H1 (cell line): Measurements from ENCODE around the gene TDRD1. TPM values are rescaled to one million over a fixed set of nuclear protein-coding genes. Genes with fewer than 3 reads are reported as not detected.

ENCODE experiments used
- CTCF ChIA-PET: fragments of 300-600 bp; sonication (Branson Sonifier 250); formaldehyde crosslinking; loops from one replicate; lab custom pipeline; 2021; ENCODE audit not compliant: partially characterized antibody; lab: Charles Lee
- POLR2A ChIA-PET: fragments of 300-600 bp; sonication (Branson Sonifier 250); formaldehyde crosslinking; loops from one replicate; lab custom pipeline; 2021; ENCODE audit warnings: inconsistent platforms; ENCODE audit not compliant: partially characterized antibody; lab: Charles Lee
- DNase-seq, 2 experiments: peaks; one replicate each; pipeline versions ENCODE4 v3.0.0 to v3.0.0-alpha.2; 2010 to 2022; ENCODE audit warnings: low spot score in 2 of 2, low read depth in 1 of 2, mixed read lengths in 1 of 2
- FAIRE-seq: peaks from 2 replicates; lab custom pipeline; 2011; peaks lifted over from hg19 to GRCh38; lab: Jason Lieb, UNC
- H2AFZ ChIP-seq: 2 replicates; pipeline ENCODE4 v1.8.1; 2012; ENCODE audit warnings: low read length, inconsistent platforms
- H2AK5ac ChIP-seq: 2 replicates; pipeline ENCODE4 v1.6.1; 2013; ENCODE audit warnings: low read depth, low read length
- H2BK120ac ChIP-seq: replicated peaks from 2 replicates; pipeline ENCODE3; 2013; ENCODE audit warnings: low read depth, low read length, inconsistent platforms
- H2BK12ac ChIP-seq: 2 replicates; pipeline ENCODE4 v1.6.1; 2013; ENCODE audit warnings: low read depth, low read length
- H2BK15ac ChIP-seq: 2 replicates; pipeline ENCODE4 v1.6.1; 2013; ENCODE audit warnings: low read length
- H2BK20ac ChIP-seq: 2 replicates; pipeline ENCODE4 v1.6.1; 2013; ENCODE audit warnings: low read length
- H2BK5ac ChIP-seq: 2 replicates; pipeline ENCODE4 v1.6.1; 2013; ENCODE audit warnings: low read depth, low read length
- H3K14ac ChIP-seq: 2 replicates; pipeline ENCODE4 v1.6.1; 2013; ENCODE audit warnings: inconsistent platforms; ENCODE audit not compliant: insufficient read length
- H3K18ac ChIP-seq: 2 replicates; pipeline ENCODE4 v1.6.1; 2013; ENCODE audit warnings: low read length; ENCODE audit errors: extremely low read depth
- H3K23ac ChIP-seq: 2 replicates; pipeline ENCODE4 v1.6.1; 2013; ENCODE audit warnings: inconsistent platforms; ENCODE audit not compliant: insufficient read length
- H3K23me2 ChIP-seq: 2 replicates; pipeline ENCODE4 v1.6.1; 2013; ENCODE audit warnings: low read depth, low read length
- H3K27ac ChIP-seq: 2 replicates; pipeline ENCODE4 v1.6.1; 2011; ENCODE audit warnings: low read depth, low read length, inconsistent platforms
- H3K27me3 ChIP-seq, 4 experiments: replicated peaks in 1 of 4; 1 replicate in 1 of 4; 2 replicates in 3 of 4; pipeline versions ENCODE4 v1.6.1 to v1.8.1; 2011 to 2013; ENCODE audit warnings: low read length in 3 of 4, mild to moderate bottlenecking in 3 of 4, inconsistent platforms in 2 of 4, mixed read lengths in 2 of 4, moderate library complexity in 1 of 4; ENCODE audit not compliant: control insufficient read depth in 3 of 4, insufficient read depth in 3 of 4; ENCODE audit errors: extremely low read depth in 1 of 4
- H3K36me3 ChIP-seq, 4 experiments: 2 replicates each; pipeline versions ENCODE4 v1.6.1 to v1.8.1; 2011 to 2013; ENCODE audit warnings: mild to moderate bottlenecking in 4 of 4, low read length in 3 of 4, moderate library complexity in 2 of 4, control low read depth in 1 of 4, inconsistent platforms in 1 of 4; ENCODE audit not compliant: insufficient read depth in 4 of 4, control insufficient read depth in 2 of 4
- H3K4ac ChIP-seq: replicated peaks from 2 replicates; pipeline ENCODE3; 2013; ENCODE audit warnings: low read length, low read depth, mixed read lengths, inconsistent platforms; ENCODE audit not compliant: insufficient read length
- H3K4me1 ChIP-seq, 4 experiments: replicated peaks in 1 of 4; 1 replicate in 1 of 4; 2 replicates in 3 of 4; pipeline versions ENCODE4 v1.6.1 to v1.8.1; 2011 to 2013; ENCODE audit warnings: low read length in 3 of 4, inconsistent platforms in 2 of 4, mixed read lengths in 1 of 4; ENCODE audit not compliant: insufficient read depth in 4 of 4, control insufficient read depth in 3 of 4
- H3K4me2 ChIP-seq, 2 experiments: 2 replicates each; pipeline versions ENCODE4 v1.6.1 to v1.8.1; 2011 to 2013; ENCODE audit warnings: low read depth in 2 of 2, low read length in 2 of 2, control low read depth in 1 of 2, inconsistent platforms in 1 of 2, mild to moderate bottlenecking in 1 of 2; ENCODE audit not compliant: insufficient read depth in 1 of 2
- H3K4me3 ChIP-seq, 4 experiments: fragments of 200-600, 300-600 bp in 1 of 4; sonication (generic), shearing (Covaris generic), sonication (Bioruptor Twin) in 1 of 4; 2 replicates each; pipeline versions ENCODE4 v1.5.1 to v1.8.1; 2011 to 2016; ENCODE audit warnings: low read length in 4 of 4, low read depth in 3 of 4, control low read depth in 2 of 4, inconsistent platforms in 2 of 4, mild to moderate bottlenecking in 2 of 4, mixed read lengths in 1 of 4, moderate library complexity in 1 of 4; ENCODE audit not compliant: insufficient read depth in 2 of 4; ENCODE audit errors: extremely low read depth in 1 of 4
- H3K56ac ChIP-seq: replicated peaks from 2 replicates; pipeline ENCODE3; 2013; ENCODE audit warnings: low read depth, mild to moderate bottlenecking, mixed read lengths, low read length, inconsistent platforms; ENCODE audit not compliant: insufficient read length
- H3K79me1 ChIP-seq: 2 replicates; pipeline ENCODE4 v1.6.1; 2013; ENCODE audit warnings: low read depth, low read length, control low read depth
- H3K79me2 ChIP-seq, 2 experiments: 2 replicates each; pipeline versions ENCODE4 v1.6.1 to v1.8.1; 2012 to 2013; ENCODE audit warnings: low read length in 2 of 2, mild to moderate bottlenecking in 2 of 2, inconsistent platforms in 1 of 2; ENCODE audit not compliant: insufficient read depth in 2 of 2, control insufficient read depth in 1 of 2
- H3K9ac ChIP-seq, 4 experiments: replicated peaks in 1 of 4; 1 replicate in 1 of 4; 2 replicates in 3 of 4; pipeline versions ENCODE4 v1.6.1 to v1.8.1; 2011 to 2013; ENCODE audit warnings: low read depth in 3 of 4, low read length in 3 of 4, control low read depth in 2 of 4, mild to moderate bottlenecking in 2 of 4, moderate library complexity in 2 of 4, inconsistent platforms in 1 of 4; ENCODE audit errors: extremely low read depth in 1 of 4
- H3K9me3 ChIP-seq, 2 experiments: 2 replicates each; pipeline versions ENCODE4 v1.6.1 to v1.8.1; 2012 to 2013; ENCODE audit warnings: mild to moderate bottlenecking in 2 of 2, moderate library complexity in 2 of 2, control low read depth in 1 of 2, inconsistent platforms in 1 of 2, low read depth in 1 of 2, low read length in 1 of 2, mixed read lengths in 1 of 2; ENCODE audit not compliant: insufficient read depth in 2 of 2
- H4K20me1 ChIP-seq, 2 experiments: replicated peaks in 1 of 2; 2 replicates each; pipeline versions ENCODE3 to v1.8.1; 2011 to 2013; ENCODE audit warnings: inconsistent platforms in 2 of 2, low read length in 2 of 2, mild to moderate bottlenecking in 1 of 2; ENCODE audit not compliant: insufficient read depth in 2 of 2, control insufficient read depth in 1 of 2
- H4K5ac ChIP-seq: 2 replicates; pipeline ENCODE4 v1.6.1; 2013; ENCODE audit warnings: low read length, low read depth, mixed read lengths, inconsistent platforms; ENCODE audit not compliant: insufficient read length
- H4K8ac ChIP-seq: 2 replicates; pipeline ENCODE4 v1.8.0; 2013; ENCODE audit warnings: mild to moderate bottlenecking, moderate library complexity, low read length, inconsistent platforms; ENCODE audit not compliant: insufficient read depth; ENCODE audit errors: extremely low read depth
- H4K91ac ChIP-seq: replicated peaks from 2 replicates; pipeline ENCODE3; 2013; ENCODE audit warnings: low read length, mixed read lengths, inconsistent platforms; ENCODE audit not compliant: insufficient read length
- HDAC6 ChIP-seq: IDR thresholded peaks from one replicate; pipeline ENCODE4 v1.7.1; 2012; ENCODE audit warnings: low read depth, mild to moderate bottlenecking, inconsistent platforms, low read length, moderate library complexity
- WGBS, 2 experiments: shearing (Covaris generic) in 1 of 2; methylation state at CpG; one replicate each; pipeline versions ENCODE4 v1.1.6 to v1.1.7; 2013 to 2015; ENCODE audit warnings: low lambda C conversion rate in 2 of 2, mixed read lengths in 2 of 2, inconsistent platforms in 1 of 2, low coverage in 1 of 2, missing lambda C conversion rate in 1 of 2; ENCODE audit not compliant: insufficient replicate concordance in 2 of 2, insufficient coverage in 1 of 2, insufficient read length in 1 of 2; ENCODE audit errors: extremely low coverage in 1 of 2, missing lambda C conversion rate in 1 of 2; 5-methylcytosine and 5-hydroxymethylcytosine counted together
- polyA plus RNA-seq, 7 experiments: library from polyadenylated mRNA; depleted of rRNA in 3 of 7; stranded (reverse) in 5 of 7; unstranded in 2 of 7; fragments of >200 nt in 5 of 7; fragments of 200-250 nt in 2 of 7; gene quantifications; 1 replicate in 5 of 7; 2 replicates in 1 of 7; 4 replicates in 1 of 7; pipeline versions ENCODE4 v1.2.1 to v1.2.3, GENCODE V29; 2011 to 2013; ENCODE audit warnings: missing spikeins in 2 of 7, mixed read lengths in 2 of 7
- total RNA-seq: library from RNA; stranded (reverse); fragmentation: NEBNext Ultra II Directional; extraction: Animal tissue kit (Norgen Biotek cat#: 25700); gene quantifications from 2 replicates; pipeline ENCODE4 v1.2.1, GENCODE V29; 2021

TDRD1 gene
- total and polyA plus RNA-seq, 2 of the 8 experiments (the other 6 are each of a cell fraction or from before 2014, with no cell fraction given), result 0.02 to 0.71 TPM

GRCh38 chr10:114151486-114151885 lies 27.7 kb upstream of the TDRD1 start:
- Histone ChIP-seq H3K27ac (no peak overlapping the region), H4K20me1 (no peaks in the 10 kb centered on the region), H3K27me3 (no peaks in the 10 kb centered on the region), H2AFZ (no peak overlapping the region), H2BK120ac (no peak overlapping the region), H3K56ac (no peak overlapping the region), H3K4me1 (no peaks in the 10 kb centered on the region), H3K79me2 (peaks cover 0 to 2% of the 10 kb centered on the region in 2 experiments; a peak in 1 of 4 replicates), H3K4me2 (no peak overlapping the region)
- 97% methylated on average over 2 of the region's 2 CpGs; no CpG with 5 or more reads in 1 of the 2 experiments for WGBS, 2 experiments
- TF ChIP-seq HDAC6, result no peak
- TF ChIP-seq, all 59 proteins: peak for 0
- H3K23me2 ChIP-seq, result no peaks in the 10 kb centered on the region
- no peak overlapping the region for H2BK5ac ChIP-seq
- H3K4me3 ChIP-seq, result no peak overlapping the region
- H3K79me1 ChIP-seq, result no peaks in the 10 kb centered on the region; the same call in 1 of the 2 replicates
- no peak overlapping the region for H2BK20ac ChIP-seq
- H3K23ac ChIP-seq, result no peak overlapping the region
- POLR2A ChIA-PET, result no interaction called here
- H3K36me3 ChIP-seq, result peaks cover 0 to 26% (median 1%) of the 10 kb centered on the region in 4 experiments; a peak in 5 of 8 replicates
- H2BK12ac ChIP-seq, result no peak overlapping the region
- H4K91ac ChIP-seq, result no peak overlapping the region
- H4K8ac ChIP-seq, result no peak overlapping the region
- H3K14ac ChIP-seq, result no peak overlapping the region
- FAIRE-seq (no peak), DNase-seq (no peak)
- H3K4ac ChIP-seq, result no peak overlapping the region
- H2AK5ac ChIP-seq, result no peak overlapping the region
- H3K9me3 ChIP-seq, result 0 out of 4 replicates have a peak, but pooled peaks cover 0 to 3% of the 10 kb centered on the region in 2 experiments
- CTCF ChIA-PET, result no interaction called here
- no peak overlapping the region for H4K5ac ChIP-seq
- H3K18ac ChIP-seq, result no peak overlapping the region
- H3K9ac ChIP-seq, result no peak overlapping the region
- H2BK15ac ChIP-seq, result no peak overlapping the region
